ENCODE measurements around the gene CTAG1A. TPM values are rescaled to one million over a fixed set of nuclear protein-coding genes. Genes with fewer than 3 reads are reported as not detected.
A peak's percentile ranks its signal among the peaks of the same experiment; 100 is the strongest.
"Not testable (repeated sequence)": the region's sequence is repeated elsewhere in the genome, so short reads cannot be mapped to it uniquely, and the experiment has no call there.

The CTAG1A gene
- total and polyA plus RNA-seq, 9 donors: 0.12 to 0.35 TPM; not detected in 7

DNA sequence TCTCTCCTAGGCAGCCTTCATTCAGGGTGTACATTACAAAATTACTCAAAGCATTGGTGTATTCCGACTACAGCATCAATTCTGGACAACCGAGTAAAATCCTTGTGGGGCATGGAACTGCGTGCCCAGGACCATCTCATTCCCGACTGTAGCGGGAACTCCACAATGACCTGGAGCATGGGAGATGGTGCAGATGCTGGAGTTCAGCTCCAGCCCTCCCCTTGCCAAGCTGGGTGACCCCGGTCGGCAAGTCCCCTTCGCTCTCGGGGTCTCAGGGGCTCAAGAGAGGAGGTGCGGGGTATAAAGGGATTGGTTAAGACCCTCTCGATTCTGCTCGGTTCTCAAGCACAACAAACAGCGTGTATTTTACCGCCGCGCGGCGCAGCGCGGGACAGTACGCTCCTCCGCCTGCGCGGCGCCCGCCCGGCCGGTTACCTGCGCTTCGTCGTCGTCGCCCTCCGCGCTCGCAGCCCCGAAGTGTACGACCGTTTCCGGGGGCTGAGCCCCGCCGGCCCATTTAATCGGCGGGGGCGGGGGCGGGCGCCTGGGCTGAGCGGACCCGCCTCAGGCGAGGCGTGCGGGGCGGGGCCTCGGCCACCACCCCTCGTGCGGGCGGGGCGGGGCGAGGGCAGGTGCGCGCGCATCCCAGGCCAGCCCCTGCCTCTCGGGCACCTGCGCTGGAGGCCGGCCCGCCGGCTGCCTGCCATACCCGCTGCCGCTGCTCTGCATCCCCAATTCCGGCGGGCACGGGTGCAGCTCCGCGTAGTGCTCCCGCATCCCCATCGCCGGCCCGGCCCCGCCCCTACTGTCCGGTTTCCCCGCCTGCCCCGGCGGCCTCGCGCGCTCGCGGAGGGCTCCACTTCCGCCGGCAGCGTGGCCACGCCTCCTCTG is 38.3 kb upstream of the CTAG1A start, which contains the start of gene G6PD:
Gene G6PD (minus strand): TSS at position 493 of the 891 bp plus-strand sequence. CDS start 691 bp downstream, outside the sequence.
- WGBS, 3 donors: 28 to 53% (median 51%) methylated on average over 54 to 92 of the region's 92 CpGs
- DNase-seq: peak in 1 of 5 donors; percentile 75

DNA sequence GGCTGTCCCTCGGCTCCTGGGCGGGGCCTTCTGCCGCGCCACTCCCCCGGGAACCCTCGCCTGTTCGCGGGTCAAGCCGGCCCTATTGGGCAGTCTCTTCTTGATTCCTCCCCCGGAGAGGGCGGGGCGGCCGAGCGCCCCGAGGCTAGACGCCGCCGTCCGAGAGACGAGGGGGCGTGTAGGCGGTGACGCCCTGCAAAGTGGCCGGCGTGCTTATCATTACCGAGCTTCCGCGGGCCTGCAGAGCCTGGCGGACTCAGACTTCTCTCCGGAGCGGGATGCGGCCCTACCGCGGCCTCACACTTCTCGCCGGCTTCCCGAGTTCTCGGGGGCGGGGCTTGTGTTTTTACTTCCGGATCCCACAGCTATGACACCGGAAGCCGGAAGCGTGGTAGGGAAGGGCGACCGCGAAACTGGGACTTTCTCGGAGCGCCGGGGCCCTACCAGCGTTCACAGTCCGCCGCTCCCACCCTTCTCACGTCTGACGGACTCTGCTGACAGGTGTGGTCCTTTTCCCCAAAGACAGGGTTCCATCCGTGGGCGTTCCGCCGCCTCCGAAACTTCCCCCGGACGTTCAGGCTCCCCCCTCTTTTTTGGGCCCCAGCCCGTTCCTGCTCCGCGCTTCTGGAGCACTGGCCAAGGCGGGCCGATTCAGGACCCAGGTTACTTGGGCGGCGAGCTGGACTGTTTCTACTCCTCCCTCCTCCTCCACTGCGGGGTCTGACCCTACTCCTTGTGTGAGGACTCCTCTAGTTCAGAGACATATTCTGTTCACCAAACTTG is 37.5 kb upstream of the CTAG1A start, which contains the start of gene IKBKG:
Gene IKBKG (plus strand): TSS at position 376 of the 783 bp plus-strand sequence. CDS start 4,383 bp downstream, outside the sequence.
- intact Hi-C loops (cut with DNase I): no loop called here
- no peaks in the 10 kb centered on the region for H3K36me3 ChIP-seq
- peak; percentile 89 to 92 (median 91) for DNase-seq
- 35 to 52% (median 44%) methylated on average over 51 to 69 of the region's 69 CpGs for WGBS, 3 donors
- H3K9me3 ChIP-seq: no peaks in the 10 kb centered on the region
- TF ChIP-seq EP300 (IDR thresholded peaks at IDR 0.05) (no peak), POLR2A (IDR thresholded peaks at IDR 0.05) (peak; percentile 43)
- H3K27ac ChIP-seq: peak within 1 kb of the TSS in 1 of 2 donors; percentile 67
- peak within 1 kb of the TSS; percentile 65 for H3K4me3 ChIP-seq
- H3K27me3 ChIP-seq: no peaks in the 10 kb centered on the region
- H3K4me1 ChIP-seq (ENCODE audit: insufficient read depth): peaks cover 5% of the 10 kb centered on the region

More for the DNA sequence above, 38.3 kb upstream of the CTAG1A start, which contains the start of gene G6PD:
- intact Hi-C loops (cut with DNase I): no loop called here
- TF ChIP-seq, protein P1, sequence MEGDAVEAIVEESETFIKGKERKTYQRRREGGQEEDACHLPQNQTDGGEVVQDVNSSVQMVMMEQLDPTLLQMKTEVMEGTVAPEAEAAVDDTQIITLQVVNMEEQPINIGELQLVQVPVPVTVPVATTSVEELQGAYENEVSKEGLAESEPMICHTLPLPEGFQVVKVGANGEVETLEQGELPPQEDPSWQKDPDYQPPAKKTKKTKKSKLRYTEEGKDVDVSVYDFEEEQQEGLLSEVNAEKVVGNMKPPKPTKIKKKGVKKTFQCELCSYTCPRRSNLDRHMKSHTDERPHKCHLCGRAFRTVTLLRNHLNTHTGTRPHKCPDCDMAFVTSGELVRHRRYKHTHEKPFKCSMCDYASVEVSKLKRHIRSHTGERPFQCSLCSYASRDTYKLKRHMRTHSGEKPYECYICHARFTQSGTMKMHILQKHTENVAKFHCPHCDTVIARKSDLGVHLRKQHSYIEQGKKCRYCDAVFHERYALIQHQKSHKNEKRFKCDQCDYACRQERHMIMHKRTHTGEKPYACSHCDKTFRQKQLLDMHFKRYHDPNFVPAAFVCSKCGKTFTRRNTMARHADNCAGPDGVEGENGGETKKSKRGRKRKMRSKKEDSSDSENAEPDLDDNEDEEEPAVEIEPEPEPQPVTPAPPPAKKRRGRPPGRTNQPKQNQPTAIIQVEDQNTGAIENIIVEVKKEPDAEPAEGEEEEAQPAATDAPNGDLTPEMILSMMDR (IDR thresholded peaks at IDR 0.05): peak in 1 of 3 donors; percentile 8
- peak; percentile 33 for TF ChIP-seq POLR2A (IDR thresholded peaks at IDR 0.05)
- TF ChIP-seq EP300 (IDR thresholded peaks at IDR 0.05): no peak
- H3K4me3 ChIP-seq: peak within 1 kb of the TSS; percentile 65
- peaks cover 11% of the 10 kb centered on the region for H3K4me1 ChIP-seq (ENCODE audit: insufficient read depth)
- H3K27ac ChIP-seq: peak within 1 kb of the TSS in 1 of 2 donors; percentile 67
- no peaks in the 10 kb centered on the region for H3K36me3 ChIP-seq
- no peaks in the 10 kb centered on the region for H3K27me3 ChIP-seq
- no peaks in the 10 kb centered on the region for H3K9me3 ChIP-seq

DNA sequence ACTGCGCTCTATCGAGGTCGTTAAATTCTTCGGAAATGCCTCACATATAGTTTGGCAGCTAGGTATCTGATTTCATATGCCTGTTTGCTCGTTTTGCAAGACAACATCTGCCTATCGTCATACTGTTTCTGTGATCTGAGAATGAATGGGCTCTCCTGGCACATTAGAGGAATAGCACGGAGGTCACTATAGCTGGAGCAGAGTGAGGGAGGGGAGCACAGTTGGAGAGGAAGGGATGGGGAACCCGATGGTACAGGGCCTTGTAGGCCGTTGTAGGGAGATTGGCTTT is 37.0 kb upstream of the CTAG1A start:
- intact Hi-C loops (cut with DNase I): no loop called here

DNA sequence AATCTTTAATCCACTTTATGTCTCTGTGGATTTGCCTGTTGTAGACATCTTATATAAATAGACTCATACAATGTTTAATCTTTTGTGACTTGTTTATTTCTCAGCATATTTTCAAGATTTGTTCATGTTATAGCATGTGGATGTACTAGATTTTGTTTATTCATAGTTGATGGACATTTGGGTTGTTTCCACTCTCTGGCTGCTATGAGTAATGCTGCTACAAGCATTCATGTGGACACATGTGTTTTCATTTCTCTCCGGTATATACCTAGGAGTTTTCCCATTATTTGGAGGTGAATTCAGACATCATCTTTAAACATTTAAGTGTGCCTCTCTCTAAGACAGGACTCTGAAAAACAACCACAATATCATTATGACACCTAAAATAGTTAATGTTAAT is 35.2 kb upstream of the CTAG1A start:
- Histone ChIP-seq H3K27me3 (no peaks in the 10 kb centered on the region), H3K36me3 (no peaks in the 10 kb centered on the region), H3K9me3 (no peaks in the 10 kb centered on the region), H3K27ac (no peak overlapping the region), H3K4me3 (no peak overlapping the region), H3K4me1 (ENCODE audit: insufficient read depth) (no peaks in the 10 kb centered on the region)
- WGBS, 3 donors: 76 to 85% (median 77%) methylated on average over 1 of the region's 1 CpG
- intact Hi-C loops (cut with DNase I): no loop called here
- no peak for TF ChIP-seq POLR2A (IDR thresholded peaks at IDR 0.05)
- TF ChIP-seq, protein P1 (IDR thresholded peaks at IDR 0.05): no peak
- no peak for DNase-seq

More for the DNA sequence above, 37.0 kb upstream of the CTAG1A start:
- Histone ChIP-seq H3K9me3 (no peaks in the 10 kb centered on the region), H3K36me3 (no peaks in the 10 kb centered on the region), H3K27ac (no peak overlapping the region), H3K27me3 (no peaks in the 10 kb centered on the region), H3K4me3 (peak overlapping the region; percentile 65), H3K4me1 (ENCODE audit: insufficient read depth) (peaks cover under 1% of the 10 kb centered on the region)
- TF ChIP-seq, protein P1 (IDR thresholded peaks at IDR 0.05): no peak
- no peak for TF ChIP-seq EP300 (IDR thresholded peaks at IDR 0.05)
- TF ChIP-seq POLR2A (IDR thresholded peaks at IDR 0.05): no peak
- DNase-seq: no peak
- 34 to 43% (median 42%) methylated on average over 9 of the region's 9 CpGs for WGBS, 3 donors

DNA sequence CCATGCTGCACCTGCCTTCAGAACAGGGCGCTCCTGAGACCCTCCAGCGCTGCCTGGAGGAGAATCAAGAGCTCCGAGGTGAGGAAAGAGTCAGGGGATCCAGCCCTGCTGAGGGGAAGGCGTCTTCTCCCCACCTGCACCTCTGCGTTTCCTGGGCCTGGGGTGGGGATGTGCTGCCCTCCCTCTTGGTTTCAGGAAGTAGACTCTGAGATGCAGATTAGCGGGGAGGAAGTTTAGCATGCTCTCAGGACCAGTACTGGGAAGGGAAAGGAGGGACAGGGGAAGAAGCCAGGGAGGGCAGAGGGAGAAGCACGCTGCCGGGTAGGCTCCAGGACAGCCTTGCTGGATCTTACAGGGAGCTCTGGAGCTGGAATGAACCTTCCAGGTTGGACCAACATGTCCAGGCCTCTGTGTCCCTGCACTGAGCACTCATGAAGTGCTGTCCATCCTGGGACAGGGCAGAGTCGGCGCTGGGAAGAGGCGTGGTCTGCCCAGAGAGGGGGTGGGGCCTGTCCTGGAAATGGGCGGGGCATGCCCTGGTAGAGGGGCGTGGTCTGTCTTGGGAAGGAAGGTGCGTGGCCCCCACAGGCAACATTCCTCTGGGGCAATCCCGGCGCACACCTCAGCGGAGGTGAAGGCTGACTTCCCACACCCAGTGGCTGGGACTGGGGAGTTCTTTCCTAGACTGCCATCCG is 32.7 kb upstream of the CTAG1A start:
- DNase-seq; H3K4me3 ChIP-seq; H3K27ac ChIP-seq; H3K9me3 ChIP-seq; intact Hi-C loops (cut with DNase I); H3K27me3 ChIP-seq; H3K36me3 ChIP-seq; H3K4me1 ChIP-seq (ENCODE audit: insufficient read depth): not testable (repeated sequence)
- WGBS, 3 donors: 85 to 88% (median 86%) methylated on average over 8 to 12 of the region's 18 CpGs

DNA sequence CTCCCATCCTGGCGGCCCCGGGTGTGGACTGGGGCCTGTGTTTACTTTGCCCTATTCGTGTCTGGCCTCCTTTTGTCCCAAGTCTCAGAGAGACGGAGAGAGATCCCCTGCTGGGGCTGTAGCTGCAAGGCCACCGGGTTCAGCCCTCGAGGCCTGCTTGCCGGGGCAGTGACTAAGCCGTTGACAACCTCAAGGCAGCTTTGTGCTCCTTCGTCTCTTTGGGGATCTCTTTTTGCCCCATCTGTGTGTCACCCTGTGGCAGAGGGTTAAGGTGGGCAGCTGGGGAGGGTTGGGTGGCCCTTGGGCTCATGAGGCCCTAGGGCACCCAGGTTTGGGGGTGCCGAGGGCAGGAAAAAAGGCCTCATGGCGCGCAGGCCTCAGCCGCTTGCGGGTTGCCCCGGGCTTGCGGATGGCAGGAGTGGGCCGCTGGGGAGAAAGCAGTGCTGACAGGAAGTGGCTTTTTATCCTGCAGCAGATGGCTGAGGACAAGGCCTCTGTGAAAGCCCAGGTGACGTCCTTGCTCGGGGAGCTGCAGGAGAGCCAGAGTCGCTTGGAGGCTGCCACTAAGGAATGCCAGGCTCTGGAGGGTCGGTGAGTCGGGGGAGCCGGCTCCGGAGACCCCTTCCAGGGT is 26.8 kb upstream of the CTAG1A start:
- H3K27ac ChIP-seq; H3K27me3 ChIP-seq; H3K4me3 ChIP-seq; intact Hi-C loops (cut with DNase I); H3K9me3 ChIP-seq; H3K4me1 ChIP-seq (ENCODE audit: insufficient read depth); H3K36me3 ChIP-seq; DNase-seq: not testable (repeated sequence)
- WGBS, 3 donors: 78 to 82% methylated on average over 4 to 5 of the region's 24 CpGs; no CpG with 5 or more reads in 1 of the 3 donors

DNA sequence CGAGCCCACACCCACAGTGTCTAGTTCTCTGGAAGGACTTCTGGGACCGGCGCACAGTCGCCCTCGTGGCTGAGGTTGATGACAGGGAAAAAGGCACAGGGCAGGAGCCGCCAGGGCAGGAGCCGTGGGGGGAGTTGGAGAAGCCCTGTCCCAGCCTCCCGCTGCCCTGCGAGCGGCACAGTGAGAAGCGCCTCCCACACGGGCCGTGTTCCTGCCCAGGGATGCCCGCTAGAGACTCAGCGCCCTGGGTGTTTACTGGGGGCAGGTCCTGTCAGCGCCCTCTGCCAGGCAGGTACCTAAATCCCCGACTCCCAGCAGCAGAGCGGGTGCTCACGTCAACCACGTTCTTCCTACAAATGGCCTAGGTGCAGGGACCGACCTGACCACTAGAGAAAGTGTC is 26.0 kb upstream of the CTAG1A start:
- H3K27ac ChIP-seq; H3K4me1 ChIP-seq (ENCODE audit: insufficient read depth); DNase-seq; intact Hi-C loops (cut with DNase I); H3K4me3 ChIP-seq; H3K36me3 ChIP-seq; H3K9me3 ChIP-seq; H3K27me3 ChIP-seq: not testable (repeated sequence)
- WGBS, 3 donors: 91% methylated on average over 10 of the region's 21 CpGs; no CpG with 5 or more reads in 2 of the 3 donors

Measured in ovary (tissue), 9 donors.